Posterior vena cava (tissue), 2 donors: ENCODE data around the gene ILRUN. TPM values are rescaled to one million over a fixed set of nuclear protein-coding genes. Genes with fewer than 3 reads are reported as not detected.
"Not testable (repeated sequence)": the region's sequence is repeated elsewhere in the genome, so short reads cannot be mapped to it uniquely, and the experiment has no call there.

Experiments
- DNase-seq: peaks from one replicate; pipeline ENCODE4 v3.0.0-alpha.2; 2020; ENCODE audit warnings: low spot score
- intact Hi-C, 2 donors: fragments of 100-400 bp; cut with DNase I; formaldehyde crosslinking; loops; one replicate each; pipeline versions ENCODE4 v1.14.1 to v1.14.2; 2022 to 2023
- total RNA-seq, 2 donors: library from RNA; stranded (reverse); fragmentation: NEBNext Ultra II Directional; extraction: Animal tissue kit (Norgen Biotek cat#: 25700); gene quantifications; one replicate each; pipeline ENCODE4 v1.2.1, GENCODE V29; 2021
- donor health status: DM: yes; HTN: yes; CAD: no.
- donor health status: DM: yes; HTN: yes; CAD: no.

ILRUN gene
- total RNA-seq, 2 donors from 2014 or later: 74.0 to 83.4 TPM

DNA sequence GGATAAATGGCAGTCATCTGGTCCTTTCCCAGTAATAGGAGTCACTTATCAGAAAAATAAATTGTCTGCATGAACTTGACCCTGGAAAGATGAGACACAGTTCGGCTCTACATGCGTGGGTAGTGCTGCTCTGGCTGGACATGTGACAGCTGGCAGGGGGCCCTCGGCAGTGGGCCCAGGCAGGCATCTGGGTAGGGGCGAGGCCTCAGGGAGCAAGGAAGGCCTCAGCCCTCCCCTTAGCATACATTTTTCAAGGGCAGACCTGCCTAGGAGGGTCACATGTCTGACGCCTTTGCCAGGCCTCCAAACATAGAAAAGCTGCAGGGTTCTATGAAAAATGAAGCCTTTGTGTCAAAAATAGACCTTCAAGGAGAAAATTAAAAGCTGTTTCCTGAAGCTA, 12.8 kb upstream of the ILRUN start:
- peak; percentile 81 for DNase-seq
- intact Hi-C loops: loop anchor here in 1 of 2 donors (5.0 kb wide), 1 partner anchor 463 kb away; no protein-coding TSS in a partner anchor

DNA sequence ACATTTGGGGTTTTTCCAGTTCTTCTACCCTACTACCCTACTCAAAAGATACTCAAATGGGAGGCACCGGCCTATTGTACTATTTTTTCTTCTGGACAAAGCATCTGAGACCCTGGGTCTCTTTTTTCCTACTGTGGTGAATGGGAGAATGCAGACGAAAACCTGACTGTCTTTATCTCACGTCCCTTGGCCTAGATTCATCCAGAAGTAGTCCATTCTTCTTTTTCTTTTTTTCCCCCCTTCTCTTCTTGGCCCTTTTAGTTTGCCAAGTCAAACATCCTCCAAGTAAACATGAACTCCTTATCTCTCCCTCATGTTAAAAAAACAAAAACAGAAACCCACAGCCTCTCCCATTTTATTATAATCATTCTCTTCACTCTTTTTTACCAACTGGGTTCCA, 8.7 kb upstream of the ILRUN start:
- intact Hi-C loops: loop anchor here in 1 of 2 donors (5.0 kb wide), 1 partner anchor 467 kb away; no protein-coding TSS in a partner anchor
- DNase-seq: no peak

DNA sequence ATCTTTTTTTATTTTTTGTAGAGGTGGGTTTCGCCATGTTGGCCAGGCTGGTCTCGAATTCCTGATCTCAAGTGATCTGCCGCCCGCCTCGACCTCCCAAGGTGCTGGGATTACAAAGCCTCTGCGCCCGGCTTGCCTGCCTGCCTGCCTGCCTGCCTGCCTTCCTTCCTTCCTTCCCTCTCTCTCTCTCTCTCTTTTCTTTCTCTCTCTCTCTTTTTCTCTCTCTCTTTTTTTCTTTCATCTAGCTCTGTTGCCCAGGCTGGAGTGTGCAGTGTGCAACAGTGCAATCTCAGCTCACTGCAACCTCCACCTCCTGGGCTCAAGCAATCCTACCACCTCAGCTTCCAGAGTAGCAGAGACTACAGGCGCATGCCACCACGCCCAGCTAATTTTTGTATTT, 4.6 kb upstream of the ILRUN start:
- intact Hi-C loops: no loop called here

DNA sequence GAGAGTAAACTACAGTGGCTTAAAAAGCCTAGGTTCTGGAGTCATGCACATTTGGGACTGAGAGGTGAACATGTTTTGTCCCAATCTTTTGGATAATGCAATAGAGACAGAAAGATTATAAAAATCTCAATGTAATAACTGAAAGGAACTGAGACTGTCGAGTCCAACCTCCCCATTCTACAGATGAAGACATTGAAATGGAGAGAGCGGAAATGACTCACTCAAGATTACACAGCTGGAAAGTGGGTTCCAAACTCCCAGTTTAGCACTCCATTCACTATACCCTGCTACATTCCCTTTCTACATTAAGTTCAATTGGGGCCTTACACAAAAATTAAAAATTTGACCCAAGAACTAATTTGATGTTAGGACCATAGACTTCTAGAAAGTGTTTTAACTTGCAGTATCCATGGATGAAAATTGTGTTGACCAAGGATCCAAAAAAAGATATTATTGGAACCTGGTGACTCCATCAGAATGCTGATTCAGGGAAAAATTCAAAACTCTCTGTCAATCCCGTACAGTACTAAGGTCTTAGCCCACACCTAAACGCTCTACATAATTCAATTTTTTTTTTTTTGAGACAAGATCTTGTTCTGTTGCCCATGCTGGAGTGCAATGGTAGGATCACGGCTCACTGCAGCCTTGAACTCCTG, 1.5 kb upstream of the ILRUN start:
- intact Hi-C loops: loop anchor here in 1 of 2 donors (1.0 kb wide), 1 partner anchor 43 kb away; no protein-coding TSS in a partner anchor

More for the DNA sequence above, 4.6 kb upstream of the ILRUN start:
- DNase-seq: no peak

DNA sequence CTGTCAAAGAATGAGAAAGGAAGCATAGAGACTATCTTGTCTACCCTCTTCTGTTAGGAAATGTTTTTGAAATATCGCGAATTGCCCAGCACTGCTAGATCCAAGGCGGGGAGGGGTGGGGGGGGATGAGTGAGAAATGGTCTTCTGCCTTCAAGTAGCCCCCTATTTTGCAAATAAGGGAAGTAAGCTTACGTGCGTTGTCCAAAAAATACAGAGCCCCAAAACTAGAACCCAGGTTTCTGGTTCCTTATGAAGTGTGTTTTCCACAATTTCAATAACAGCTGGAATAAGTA, 923 bp upstream of the ILRUN start:
- intact Hi-C loops: loop anchor here in 1 of 2 donors (1.0 kb wide), 1 partner anchor 44 kb away; no protein-coding TSS in a partner anchor

More for the DNA sequence above, 1.5 kb upstream of the ILRUN start:
- no peak for DNase-seq

DNA sequence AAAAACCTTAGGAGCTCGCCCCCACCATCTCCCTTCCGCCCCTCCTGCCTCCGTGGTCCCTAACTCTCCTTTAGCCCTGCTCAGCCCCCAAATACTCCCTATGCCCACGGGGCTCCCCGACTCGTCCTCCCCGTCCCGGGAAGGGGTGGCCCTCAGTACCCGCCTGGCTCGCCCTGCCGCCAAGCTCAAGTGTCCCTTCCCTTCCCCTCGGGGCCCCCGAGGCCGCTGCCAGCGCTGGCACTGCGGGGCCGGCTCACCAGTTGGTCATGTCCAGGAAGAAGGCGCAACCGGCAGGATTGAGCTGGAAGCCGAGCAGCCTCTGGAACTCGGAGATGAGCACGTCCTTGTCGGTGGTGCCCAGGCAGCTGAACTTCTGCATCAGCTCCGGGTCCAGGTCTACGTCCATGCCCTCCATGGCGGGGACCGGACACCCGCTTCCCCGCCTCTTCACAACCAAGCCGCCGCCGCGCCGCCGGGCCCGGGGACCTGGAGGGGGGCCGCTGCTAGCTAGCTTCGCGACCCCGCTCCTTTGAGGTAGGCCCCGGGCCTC, 303 bp downstream of the ILRUN start:
- DNase-seq: peak; percentile 86
- intact Hi-C loops: no loop called here

More for the DNA sequence above, 923 bp upstream of the ILRUN start:
- DNase-seq: no peak

DNA sequence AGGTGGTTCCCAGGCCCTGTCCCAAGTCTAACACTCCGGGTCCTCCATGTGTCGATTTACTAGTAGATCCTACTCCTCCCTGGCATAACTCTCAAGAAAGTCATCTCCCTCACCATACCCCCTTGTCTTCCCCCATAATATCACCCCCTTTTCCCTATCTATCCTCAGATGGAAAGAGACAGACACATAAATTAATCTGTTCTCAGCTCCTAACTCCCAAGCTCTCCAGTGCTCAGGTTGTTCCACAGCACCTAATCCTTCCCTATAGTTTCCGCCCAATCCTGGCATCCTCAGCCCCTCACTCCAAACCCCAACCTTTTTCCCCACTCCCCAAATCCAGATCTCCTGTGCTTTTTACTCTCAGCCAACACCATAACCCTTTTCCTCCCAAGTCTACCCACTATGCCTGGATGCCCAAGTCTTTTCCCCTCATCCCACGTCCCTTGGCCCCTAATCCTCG, 808 bp downstream of the ILRUN start:
- DNase-seq: no peak
- intact Hi-C loops: no loop called here

DNA sequence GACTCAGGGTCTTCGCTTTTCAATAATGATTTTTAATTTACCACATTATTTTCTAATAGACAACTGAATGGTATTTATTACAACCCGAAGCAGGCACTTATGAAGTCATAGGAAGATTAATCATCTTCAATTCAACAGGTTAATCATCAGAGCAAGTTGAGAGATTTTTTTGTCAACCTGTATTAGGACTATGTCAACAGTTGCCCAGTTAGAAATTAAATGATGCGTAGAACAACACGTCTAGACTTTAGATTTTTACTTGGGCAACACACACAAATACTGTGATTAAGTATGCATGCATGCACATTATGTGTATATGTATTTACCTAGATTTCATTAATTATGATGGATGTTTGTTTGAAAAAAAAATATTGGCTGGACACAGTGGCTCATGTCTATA, 4.3 kb downstream of the ILRUN start:
- intact Hi-C loops: no loop called here
- no peak for DNase-seq

DNA sequence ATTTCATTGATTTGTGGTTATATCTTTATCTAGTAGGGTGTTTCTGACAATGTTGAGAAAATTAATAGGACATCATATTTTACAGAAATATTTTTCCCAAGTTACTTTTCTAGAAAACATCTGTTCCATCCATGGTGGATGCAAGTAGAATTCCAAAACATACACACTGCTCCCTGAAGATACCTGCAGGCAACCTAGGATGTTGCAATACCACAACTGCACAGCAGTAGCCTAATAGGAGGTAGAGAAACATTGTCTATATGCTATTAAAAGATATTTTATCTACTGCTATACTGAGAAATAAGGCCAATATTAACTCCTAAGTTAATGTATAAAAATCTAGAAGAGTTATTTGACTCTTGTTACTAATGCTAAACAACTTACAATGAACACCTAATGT, 6.8 kb downstream of the ILRUN start:
- no peak for DNase-seq
- intact Hi-C loops: no loop called here

DNA sequence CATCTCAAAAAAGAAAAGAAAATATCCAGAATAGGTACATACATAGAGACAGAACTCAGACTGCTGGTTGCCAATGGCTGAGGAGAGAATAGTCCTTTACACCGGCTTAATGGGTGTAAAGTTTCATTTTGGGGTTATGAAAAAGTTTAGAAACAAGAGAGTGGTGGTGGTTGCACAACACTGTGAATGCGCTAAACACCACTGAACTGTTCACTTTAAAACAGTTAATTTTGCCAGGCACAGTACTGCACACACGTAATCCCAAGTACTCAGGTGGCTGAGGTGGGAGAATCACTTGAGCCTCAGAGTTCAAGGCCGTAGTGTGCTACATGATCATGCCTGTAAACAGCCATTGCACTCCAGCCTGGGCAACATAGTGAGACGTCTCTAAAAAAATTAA, 7.6 kb downstream of the ILRUN start:
- no peak for DNase-seq
- intact Hi-C loops: no loop called here

DNA sequence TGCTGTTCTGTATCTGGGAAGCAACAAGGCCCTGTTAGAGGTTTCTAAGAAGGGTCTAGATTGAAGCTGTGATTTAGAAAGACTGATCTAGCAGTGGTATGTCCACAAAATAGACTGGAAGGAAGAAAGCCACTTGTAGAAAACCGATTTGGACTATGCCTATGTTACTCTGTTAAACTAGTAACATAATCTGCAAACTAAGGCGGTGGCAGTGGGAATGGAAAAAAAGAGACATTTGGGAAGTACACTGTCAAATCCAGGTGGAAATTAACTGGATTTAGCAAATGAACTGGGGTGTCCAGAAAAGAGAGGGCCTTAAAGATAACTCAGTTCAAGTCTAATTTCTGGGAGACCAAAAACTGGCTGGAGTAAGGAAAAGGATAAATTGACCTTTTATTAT, 11.6 kb downstream of the ILRUN start:
- intact Hi-C loops: no loop called here
- DNase-seq: no peak

DNA sequence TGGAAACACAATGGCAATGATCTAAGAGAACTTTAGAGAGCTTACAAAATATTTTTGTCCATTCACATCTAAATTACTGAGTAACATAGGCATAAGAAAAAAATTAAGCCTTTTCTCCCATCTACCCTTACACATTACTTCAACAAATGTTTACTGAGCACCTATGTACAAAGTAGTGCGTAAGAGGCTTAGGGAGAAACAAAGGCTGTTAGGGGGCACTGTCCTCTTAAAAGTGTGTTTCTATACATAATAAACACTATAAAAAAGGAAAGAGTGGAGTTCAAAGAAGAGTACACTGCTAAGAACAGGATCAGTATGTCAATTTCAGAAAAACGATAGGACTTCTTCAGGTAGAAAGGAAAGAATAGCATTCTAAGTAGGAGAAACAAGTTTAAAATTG, 12.2 kb downstream of the ILRUN start:
- DNase-seq: no peak
- intact Hi-C loops: no loop called here

DNA sequence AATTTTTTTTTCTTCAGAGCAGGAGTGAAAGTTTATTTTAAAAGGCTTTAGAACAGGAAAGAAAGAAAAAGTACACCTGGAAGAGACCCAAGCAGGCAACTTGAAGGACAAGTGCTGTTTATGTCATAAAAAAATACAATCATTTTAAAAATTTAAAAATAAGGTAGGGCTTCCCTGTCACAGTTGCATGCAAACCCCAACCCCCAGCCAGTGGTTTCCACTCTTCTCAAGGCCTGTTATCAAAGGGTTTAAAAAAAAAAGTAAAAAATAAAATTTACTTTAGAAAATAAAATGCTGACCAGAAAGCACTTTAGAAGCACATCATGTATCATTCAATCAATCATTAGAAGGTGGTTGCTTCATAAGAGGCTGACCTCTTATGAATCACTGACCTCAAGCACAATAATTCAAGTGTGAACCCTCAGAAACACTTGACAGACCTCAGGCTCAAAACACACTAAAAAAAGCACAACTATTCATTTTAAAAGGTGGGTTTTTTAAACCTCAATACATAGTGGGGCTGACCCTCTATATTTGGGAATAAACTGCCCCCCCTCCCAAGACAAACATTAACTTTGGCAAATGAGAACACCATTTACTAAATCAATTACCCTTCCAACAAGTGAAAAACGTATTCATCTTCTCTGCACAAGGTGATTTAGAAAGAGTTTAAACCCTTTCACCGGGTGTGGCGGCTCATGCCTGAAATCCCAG, 15.6 kb downstream of the ILRUN start:
- intact Hi-C loops: loop anchor here in 1 of 2 donors (2.0 kb wide), 1 partner anchor 34 kb away; no protein-coding TSS in a partner anchor
- no peak for DNase-seq

DNA sequence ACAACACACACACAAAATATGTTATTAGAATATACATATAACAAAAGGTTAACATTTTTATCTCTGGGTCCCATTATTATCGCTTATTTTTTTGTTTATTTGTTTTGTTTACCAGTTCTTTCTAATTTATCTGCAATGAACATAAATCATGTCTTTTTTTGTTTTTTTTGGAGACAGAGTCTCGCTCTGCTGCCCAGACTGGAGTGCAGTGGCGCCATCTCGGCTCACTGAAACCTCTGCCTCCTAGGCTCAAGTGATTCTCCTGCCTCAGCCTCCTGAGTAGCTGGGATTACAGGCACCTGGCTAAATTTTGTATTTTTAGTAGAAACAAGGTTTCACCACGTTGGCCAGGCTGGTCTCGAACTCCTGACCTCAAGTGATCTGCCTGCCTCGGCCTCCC, 16.3 kb downstream of the ILRUN start:
- DNase-seq: not testable (repeated sequence)
- intact Hi-C loops: loop anchor here in 1 of 2 donors (2.0 kb wide), 1 partner anchor 34 kb away; no protein-coding TSS in a partner anchor

DNA sequence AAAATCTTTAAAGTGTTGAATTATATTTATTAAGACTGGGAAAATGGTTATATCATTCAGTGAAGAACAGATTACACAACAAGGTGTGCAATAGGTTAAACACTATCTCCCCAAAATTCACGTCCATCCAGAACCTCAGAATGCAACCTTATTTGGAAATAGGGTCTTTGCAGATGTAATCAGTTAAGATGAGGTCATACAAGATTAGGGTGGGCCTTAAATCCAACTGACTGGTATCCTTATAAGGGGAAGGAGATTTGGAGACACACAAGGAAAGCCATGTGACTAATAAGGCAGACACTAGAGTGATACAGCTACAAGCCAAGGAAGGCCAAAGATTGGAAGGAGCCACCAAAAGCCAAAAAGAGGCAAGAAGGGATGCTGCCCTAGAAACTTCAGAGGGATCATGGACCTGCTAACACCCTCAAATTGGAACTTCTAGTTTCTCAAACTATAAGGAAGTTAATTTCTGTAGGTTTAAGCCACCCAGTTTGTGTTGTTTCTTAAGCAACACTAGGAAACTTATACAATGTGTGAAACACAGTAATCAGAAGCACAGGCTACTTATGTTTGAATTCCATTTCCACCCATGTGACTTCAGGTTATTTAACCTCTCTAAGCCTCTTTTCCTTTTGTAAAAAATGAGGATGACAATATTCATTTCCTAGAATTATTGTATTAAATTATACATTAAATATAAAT, 16.9 kb downstream of the ILRUN start:
- DNase-seq: no peak
- intact Hi-C loops: loop anchor here in 1 of 2 donors (2.0 kb wide), 1 partner anchor 35 kb away; no protein-coding TSS in a partner anchor

DNA sequence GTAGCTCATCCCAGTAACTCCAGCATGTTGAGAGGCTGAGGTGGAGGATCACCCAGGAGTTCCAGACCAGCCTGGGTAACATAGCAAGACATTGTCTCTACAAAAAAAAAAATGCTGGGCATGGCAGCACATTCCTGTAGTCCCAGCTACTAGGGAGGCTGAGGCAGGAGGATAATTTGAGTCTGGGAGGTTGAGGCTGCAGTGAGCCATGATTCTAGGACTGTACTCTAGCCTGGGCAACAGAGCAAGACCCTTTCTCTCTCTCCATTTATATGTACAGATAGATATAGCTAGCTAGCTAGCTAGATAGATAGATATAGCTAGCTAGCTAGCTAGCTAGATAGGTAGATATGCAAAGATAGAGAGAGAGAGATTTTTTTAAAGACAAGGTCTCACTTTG, 20.4 kb downstream of the ILRUN start:
- no peak for DNase-seq
- intact Hi-C loops: no loop called here

DNA sequence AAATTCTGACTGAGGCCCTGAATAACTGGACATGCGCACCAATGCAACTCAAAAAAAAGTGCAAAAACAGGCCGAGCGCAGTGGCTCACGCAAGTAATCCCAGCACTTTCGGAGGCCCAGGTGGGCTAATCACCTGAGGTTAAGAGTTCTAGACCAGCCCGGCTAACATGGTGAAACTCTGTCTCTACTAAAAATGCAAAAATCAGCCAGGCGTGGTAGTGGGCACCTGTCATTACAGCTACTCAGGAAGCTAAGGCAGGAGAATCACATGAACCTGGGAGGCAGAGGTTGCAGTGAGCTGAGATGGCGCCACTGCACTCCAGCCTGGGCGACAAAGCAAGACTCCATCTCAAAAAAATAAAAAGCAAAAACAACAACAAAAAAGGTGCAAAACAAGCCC, 21.6 kb downstream of the ILRUN start:
- DNase-seq, intact Hi-C loops: not testable (repeated sequence)

DNA sequence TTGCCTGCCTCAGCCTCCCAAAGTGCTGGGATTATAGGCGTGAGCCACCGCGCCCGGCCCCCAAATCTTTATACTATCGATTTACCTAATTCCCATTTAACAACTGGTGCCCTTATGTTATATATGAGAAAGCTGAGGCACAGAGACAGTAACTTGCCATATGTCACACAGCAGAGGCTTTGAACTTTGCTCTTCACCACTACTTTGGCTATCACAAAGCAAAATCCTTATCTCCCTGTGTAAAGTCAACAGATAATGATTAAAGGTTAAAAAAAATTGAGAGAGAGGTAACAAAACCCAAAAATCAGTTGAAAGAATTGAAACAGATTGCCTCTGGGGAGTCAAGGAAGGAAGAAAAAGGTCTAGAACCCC, 22.3 kb downstream of the ILRUN start:
- intact Hi-C loops: no loop called here
- DNase-seq: no peak

DNA sequence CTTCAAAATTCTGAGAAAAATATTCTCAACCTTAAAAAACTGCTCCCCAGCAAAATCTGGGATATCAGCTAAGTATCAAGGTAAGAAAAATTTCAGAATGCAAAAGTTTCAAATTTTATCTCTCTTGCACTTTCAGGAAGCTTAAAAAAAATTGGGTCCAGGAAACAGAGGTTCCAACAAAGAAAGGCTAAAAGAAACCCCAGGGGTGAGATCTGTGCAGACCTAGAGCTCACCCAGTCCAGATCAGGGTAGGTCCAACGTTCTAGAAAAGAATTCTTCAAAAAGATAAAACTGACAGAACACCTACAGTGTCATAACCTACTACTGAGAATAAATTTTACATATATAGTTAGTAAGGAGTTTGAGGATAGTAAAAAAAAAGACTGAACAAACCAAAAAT, 23.5 kb downstream of the ILRUN start:
- DNase-seq: no peak
- intact Hi-C loops: no loop called here

DNA sequence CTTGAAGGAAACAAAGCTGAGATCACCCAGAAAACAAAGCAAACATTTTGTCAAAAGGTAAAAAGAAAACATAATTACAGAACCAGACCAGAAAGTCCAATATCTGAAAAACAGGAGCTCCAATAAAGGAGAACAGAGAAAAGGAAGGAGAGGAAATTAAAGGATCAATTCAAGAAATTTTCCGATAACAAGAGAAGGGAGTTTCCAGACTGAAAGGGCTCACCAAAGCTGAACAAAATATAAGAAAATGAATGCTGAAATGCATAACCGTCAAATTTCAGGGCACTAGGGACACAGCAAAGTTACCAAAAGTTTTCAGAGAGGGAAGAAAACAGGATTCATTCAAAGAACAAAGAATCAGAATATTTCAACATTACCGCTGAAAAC, 23.9 kb downstream of the ILRUN start:
- intact Hi-C loops: no loop called here
- no peak for DNase-seq
